ENCODE data around the gene ULK3.

Gene ULK3

GRCh38 chr15:74840851-74841775, 1.8 kb downstream of the ULK3 start:
- DNase-seq (ENCODE audit: low read depth in 4 of 4, low spot score in 1 of 4): no peak

GRCh38 chr15:74839526-74840395, 3.2 kb downstream of the ULK3 start:
- DNase-seq (ENCODE audit: low read depth in 4 of 4, low spot score in 1 of 4): no peak

- no peak for DNase-seq (ENCODE audit: low read depth in 4 of 4, low spot score in 1 of 4)
These were observed 4.0 kb downstream of the ULK3 start for GRCh38 chr15:74838746-74839525.

GRCh38 chr15:74838137-74838516, 4.8 kb downstream of the ULK3 start:
- DNase-seq (ENCODE audit: low read depth in 4 of 4, low spot score in 1 of 4): no peak

- DNase-seq (ENCODE audit: low read depth in 4 of 4, low spot score in 1 of 4): no peak
These were observed 5.3 kb downstream of the ULK3 start for GRCh38 chr15:74837482-74838136.

- DNase-seq (ENCODE audit: low read depth in 4 of 4, low spot score in 1 of 4): no peak
These were observed 6.1 kb downstream of the ULK3 start for GRCh38 chr15:74836846-74837245.

- DNase-seq (ENCODE audit: low read depth in 4 of 4, low spot score in 1 of 4): peak in 1 of 4 experiments; percentile 32
These were observed 7.6 kb downstream of the ULK3 start for GRCh38 chr15:74835312-74835823.

GRCh38 chr15:74833376-74834107, 9.4 kb downstream of the ULK3 start:
- DNase-seq (ENCODE audit: low read depth in 4 of 4, low spot score in 1 of 4): no peak

GRCh38 chr15:74832826-74833225, 10.1 kb downstream of the ULK3 start:
- DNase-seq (ENCODE audit: low read depth in 4 of 4, low spot score in 1 of 4): no peak

- DNase-seq (ENCODE audit: low read depth in 4 of 4, low spot score in 1 of 4): no peak
These were observed 11.0 kb downstream of the ULK3 start for GRCh38 chr15:74831813-74832495.

GRCh38 chr15:74830868-74831267, 12.1 kb downstream of the ULK3 start:
- DNase-seq (ENCODE audit: low read depth in 4 of 4, low spot score in 1 of 4): no peak

GRCh38 chr15:74829991-74830390, 13.0 kb downstream of the ULK3 start:
- DNase-seq (ENCODE audit: low read depth in 4 of 4, low spot score in 1 of 4): no peak

- DNase-seq (ENCODE audit: low read depth in 4 of 4, low spot score in 1 of 4): no peak
These were observed 13.5 kb downstream of the ULK3 start for GRCh38 chr15:74829486-74829885.

GRCh38 chr15:74828835-74829234, 14.1 kb downstream of the ULK3 start:
- no peak for DNase-seq (ENCODE audit: low read depth in 4 of 4, low spot score in 1 of 4)

GRCh38 chr15:74827614-74828013, 15.3 kb downstream of the ULK3 start:
- DNase-seq (ENCODE audit: low read depth in 4 of 4, low spot score in 1 of 4): no peak

GRCh38 chr15:74826921-74827320, 16.0 kb downstream of the ULK3 start:
- DNase-seq (ENCODE audit: low read depth in 4 of 4, low spot score in 1 of 4): no peak

- DNase-seq (ENCODE audit: low read depth in 4 of 4, low spot score in 1 of 4): no peak
These were observed 16.6 kb downstream of the ULK3 start, which contains the start of gene CPLX3 for GRCh38 chr15:74826364-74826819. TSS of gene CPLX3 (plus strand) at chr15:74826627. CDS start at chr15:74826704, 77 bp downstream.

GRCh38 chr15:74825866-74826265, 17.1 kb downstream of the ULK3 start:
- DNase-seq (ENCODE audit: low read depth in 4 of 4, low spot score in 1 of 4): no peak

GRCh38 chr15:74824976-74825375, 18.0 kb downstream of the ULK3 start:
- DNase-seq (ENCODE audit: low read depth in 4 of 4, low spot score in 1 of 4): no peak
